ENCODE data around the gene SLC3A2. TPM values are rescaled to one million over a fixed set of nuclear protein-coding genes. Genes with fewer than 3 reads are reported as not detected.
A peak's percentile ranks its signal among the peaks of the same experiment; 100 is the strongest.

The SLC3A2 gene
- total RNA-seq, 6 donors from 2014 or later = 120 to 236 (median 179) TPM

DNA sequence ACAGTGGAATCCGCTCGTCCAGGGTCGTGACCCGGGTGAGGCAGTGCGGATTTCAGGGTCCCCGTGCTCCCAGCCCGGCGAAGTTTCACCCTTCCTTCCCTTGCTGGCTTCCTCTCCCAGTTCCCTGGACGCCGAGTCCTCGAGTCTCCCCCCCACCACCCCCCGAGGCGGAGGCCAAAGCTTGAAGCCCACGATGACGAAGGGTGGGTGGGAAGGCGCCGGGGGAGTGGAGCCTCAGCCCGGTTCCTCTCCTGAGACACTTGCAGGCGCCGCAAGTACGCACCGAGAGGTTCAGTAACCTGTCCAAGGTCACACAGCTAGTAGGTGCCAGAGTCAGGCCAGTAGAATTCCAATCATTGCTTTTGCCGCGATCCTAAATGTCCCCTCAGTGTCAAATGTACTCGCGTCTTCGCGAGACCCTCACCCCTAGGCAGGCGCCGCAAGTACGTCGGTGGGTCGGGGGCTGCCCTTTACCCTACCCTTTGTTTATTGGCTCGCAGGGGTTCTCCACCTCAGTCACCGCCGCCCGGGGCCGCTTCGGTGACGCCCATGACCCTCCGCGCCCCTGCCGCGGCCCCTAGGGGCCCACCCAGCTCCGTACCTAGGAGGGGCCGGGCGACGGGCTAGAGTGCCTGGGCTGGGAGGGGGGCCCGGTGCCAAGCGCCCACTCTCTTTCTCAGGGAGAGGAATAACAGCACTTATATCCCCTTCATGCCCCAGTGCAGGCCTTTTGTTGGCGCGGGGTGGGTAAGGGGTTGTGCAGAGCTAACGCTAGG lies 46.2 kb downstream of the SLC3A2 start:
- peak overlapping the region in 1 of 4 donors; percentile 39 for H3K4me3 ChIP-seq
- peaks cover 2 to 49% (median 26%) of the 10 kb centered on the region in 4 donors for H3K27me3 ChIP-seq
- 33 to 57% methylated on average over 30 to 49 of the region's 53 CpGs for WGBS, 2 donors
- ATAC-seq (ENCODE audit: low FRiP score in 2 of 2) (no peak), DNase-seq (peak in 1 of 2 donors; percentile 78)
- TF ChIP-seq, protein P1, sequence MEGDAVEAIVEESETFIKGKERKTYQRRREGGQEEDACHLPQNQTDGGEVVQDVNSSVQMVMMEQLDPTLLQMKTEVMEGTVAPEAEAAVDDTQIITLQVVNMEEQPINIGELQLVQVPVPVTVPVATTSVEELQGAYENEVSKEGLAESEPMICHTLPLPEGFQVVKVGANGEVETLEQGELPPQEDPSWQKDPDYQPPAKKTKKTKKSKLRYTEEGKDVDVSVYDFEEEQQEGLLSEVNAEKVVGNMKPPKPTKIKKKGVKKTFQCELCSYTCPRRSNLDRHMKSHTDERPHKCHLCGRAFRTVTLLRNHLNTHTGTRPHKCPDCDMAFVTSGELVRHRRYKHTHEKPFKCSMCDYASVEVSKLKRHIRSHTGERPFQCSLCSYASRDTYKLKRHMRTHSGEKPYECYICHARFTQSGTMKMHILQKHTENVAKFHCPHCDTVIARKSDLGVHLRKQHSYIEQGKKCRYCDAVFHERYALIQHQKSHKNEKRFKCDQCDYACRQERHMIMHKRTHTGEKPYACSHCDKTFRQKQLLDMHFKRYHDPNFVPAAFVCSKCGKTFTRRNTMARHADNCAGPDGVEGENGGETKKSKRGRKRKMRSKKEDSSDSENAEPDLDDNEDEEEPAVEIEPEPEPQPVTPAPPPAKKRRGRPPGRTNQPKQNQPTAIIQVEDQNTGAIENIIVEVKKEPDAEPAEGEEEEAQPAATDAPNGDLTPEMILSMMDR (IDR thresholded peaks at IDR 0.05) = no peak
- TF ChIP-seq POLR2AphosphoS5 (IDR thresholded peaks at IDR 0.05) (no peak), EP300 (IDR thresholded peaks at IDR 0.05) (no peak), POLR2A (IDR thresholded peaks at IDR 0.05) (no peak)
- H3K9me3 ChIP-seq = no peaks in the 10 kb centered on the region
- no peaks in the 10 kb centered on the region for H3K36me3 ChIP-seq
- H3K4me1 ChIP-seq = peaks cover 20 to 44% (median 30%) of the 10 kb centered on the region in 4 donors
- no peak overlapping the region for H3K27ac ChIP-seq

DNA sequence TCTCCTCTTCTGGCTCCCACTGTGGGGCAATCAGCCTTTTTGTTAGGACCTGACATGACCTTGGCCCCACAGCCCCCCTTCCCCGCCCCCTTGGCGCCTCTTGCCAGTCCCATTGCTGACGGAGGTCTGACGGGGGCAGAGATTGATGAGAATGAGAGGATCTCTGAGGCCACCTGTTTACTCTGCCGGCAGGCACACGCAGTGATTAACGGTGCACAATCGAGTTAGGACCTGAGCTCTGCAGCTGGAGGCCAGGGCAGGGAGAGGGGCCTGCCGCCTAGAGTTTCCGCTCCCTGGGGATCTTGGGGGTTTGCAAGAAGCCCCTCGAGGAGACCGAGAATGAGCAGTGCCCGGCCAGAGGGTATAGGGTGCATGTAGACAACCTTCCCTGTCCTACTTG lies 47.3 kb downstream of the SLC3A2 start:
- no peak for ATAC-seq (ENCODE audit: low FRiP score in 2 of 2)
- H3K36me3 ChIP-seq = no peaks in the 10 kb centered on the region
- peaks cover 0 to 44% (median 25%) of the 10 kb centered on the region in 4 donors for H3K27me3 ChIP-seq
- H3K4me3 ChIP-seq = no peak overlapping the region
- peak in 1 of 2 donors; percentile 34 for DNase-seq
- 48 to 55% methylated on average over 13 of the region's 13 CpGs for WGBS, 2 donors
- peaks cover 15 to 36% (median 27%) of the 10 kb centered on the region in 4 donors for H3K4me1 ChIP-seq
- no peak overlapping the region for H3K27ac ChIP-seq
- TF ChIP-seq EP300 (IDR thresholded peaks at IDR 0.05) (no peak), POLR2A (IDR thresholded peaks at IDR 0.05) (no peak), POLR2AphosphoS5 (IDR thresholded peaks at IDR 0.05) (no peak)
- TF ChIP-seq, protein P1 (IDR thresholded peaks at IDR 0.05) = no peak
- no peaks in the 10 kb centered on the region for H3K9me3 ChIP-seq

DNA sequence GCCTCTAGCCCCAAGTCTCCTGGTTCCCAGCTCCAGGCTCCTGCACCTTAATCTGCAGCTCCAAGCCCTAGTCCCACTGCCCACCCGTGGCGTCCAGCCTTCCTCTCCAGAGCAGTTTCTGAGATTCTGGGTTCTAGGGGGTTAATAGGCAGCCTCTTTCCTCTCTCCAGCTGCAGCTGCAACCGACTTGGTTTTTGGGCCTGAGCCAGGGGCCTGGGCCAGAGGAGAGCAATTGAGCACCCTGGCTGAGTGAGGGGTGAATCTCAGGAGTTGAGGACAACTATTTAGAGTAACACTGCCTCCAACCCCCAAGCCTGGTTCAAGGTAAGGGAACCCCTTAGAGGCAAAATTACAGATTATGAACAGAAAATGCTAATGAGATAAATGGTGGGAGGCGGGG lies 49.5 kb downstream of the SLC3A2 start:
- no peak for ATAC-seq (ENCODE audit: low FRiP score in 2 of 2)
- DNase-seq = no peak
- H3K36me3 ChIP-seq = no peaks in the 10 kb centered on the region
- peaks cover 10 to 24% (median 16%) of the 10 kb centered on the region in 4 donors for H3K4me1 ChIP-seq
- no peak for TF ChIP-seq POLR2AphosphoS5 (IDR thresholded peaks at IDR 0.05)
- TF ChIP-seq POLR2A (IDR thresholded peaks at IDR 0.05) = no peak
- no peak for TF ChIP-seq EP300 (IDR thresholded peaks at IDR 0.05)
- TF ChIP-seq, protein P1 (IDR thresholded peaks at IDR 0.05) = no peak
- H3K27me3 ChIP-seq = peaks cover 0 to 31% (median 16%) of the 10 kb centered on the region in 4 donors
- WGBS, 2 donors = 49 to 65% methylated on average over 4 of the region's 4 CpGs
- no peak overlapping the region for H3K4me3 ChIP-seq
- H3K9me3 ChIP-seq = no peaks in the 10 kb centered on the region
- H3K27ac ChIP-seq = no peak overlapping the region

DNA sequence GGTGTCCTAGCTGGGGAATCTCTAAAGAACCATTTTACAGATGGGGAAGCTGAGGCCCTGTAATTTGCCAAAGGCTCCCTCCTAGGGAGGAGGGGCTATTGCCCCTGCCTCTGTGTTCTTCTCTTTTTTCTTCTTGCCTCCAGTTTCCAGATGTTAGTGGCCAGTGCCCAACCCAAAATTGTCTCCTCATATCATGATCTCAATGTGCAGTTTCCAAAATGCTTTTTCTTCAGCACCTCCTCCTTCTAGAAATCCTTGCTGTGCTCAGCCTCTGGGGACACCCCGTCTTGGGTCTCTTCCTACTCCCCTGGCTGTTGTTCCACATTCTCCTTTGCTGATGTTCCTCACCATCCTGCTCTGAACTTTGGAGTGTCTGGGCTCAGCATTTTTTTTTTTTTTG lies 50.0 kb downstream of the SLC3A2 start:
- Histone ChIP-seq H3K4me3 (no peak overlapping the region), H3K36me3 (no peaks in the 10 kb centered on the region), H3K27me3 (peaks cover 0 to 26% (median 11%) of the 10 kb centered on the region in 4 donors), H3K27ac (no peak overlapping the region), H3K9me3 (no peaks in the 10 kb centered on the region), H3K4me1 (peaks cover 7 to 19% (median 15%) of the 10 kb centered on the region in 4 donors)
- DNase-seq (no peak), ATAC-seq (ENCODE audit: low FRiP score in 2 of 2) (no peak)
- WGBS, 2 donors = 59 to 61% methylated on average over 1 of the region's 1 CpG
- TF ChIP-seq POLR2A (IDR thresholded peaks at IDR 0.05) = no peak
- TF ChIP-seq POLR2AphosphoS5 (IDR thresholded peaks at IDR 0.05) = no peak
- TF ChIP-seq, protein P1 (IDR thresholded peaks at IDR 0.05) = no peak
- no peak for TF ChIP-seq EP300 (IDR thresholded peaks at IDR 0.05)

Measured in upper lobe of left lung (tissue), 6 donors.